ENCODE measurements around the gene HDHD2.
A peak's percentile ranks its signal among the peaks of the same experiment; 100 is the strongest.

The HDHD2 gene

DNA sequence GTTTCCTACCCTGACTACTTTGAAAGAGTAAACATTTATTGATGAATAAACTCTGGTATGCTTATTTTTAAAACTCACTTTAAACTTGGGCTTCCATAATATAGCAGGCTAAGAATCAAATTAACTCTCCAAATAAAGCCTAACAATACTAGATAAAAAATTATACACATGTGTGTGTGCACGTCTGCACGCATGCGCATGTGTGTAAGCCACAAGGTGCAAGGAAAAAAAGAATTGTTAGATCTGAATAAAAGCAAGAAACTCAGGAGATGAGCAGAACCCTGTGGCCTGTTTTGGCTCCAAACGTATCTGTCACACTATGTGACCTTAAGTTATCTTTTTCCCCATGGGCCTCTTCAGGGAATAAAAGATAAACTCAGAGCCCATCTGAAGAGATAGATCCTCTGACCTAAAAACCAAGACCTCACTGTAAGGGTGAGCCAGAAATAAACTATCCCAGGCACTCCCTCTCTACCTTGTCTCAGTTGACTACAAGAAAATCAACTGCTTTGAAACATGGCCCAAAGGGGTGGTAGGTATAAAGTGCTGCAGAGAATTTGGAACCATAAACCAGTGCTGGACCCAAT is 6.3 kb downstream of the HDHD2 start:
- DNase-seq: no peak

DNA sequence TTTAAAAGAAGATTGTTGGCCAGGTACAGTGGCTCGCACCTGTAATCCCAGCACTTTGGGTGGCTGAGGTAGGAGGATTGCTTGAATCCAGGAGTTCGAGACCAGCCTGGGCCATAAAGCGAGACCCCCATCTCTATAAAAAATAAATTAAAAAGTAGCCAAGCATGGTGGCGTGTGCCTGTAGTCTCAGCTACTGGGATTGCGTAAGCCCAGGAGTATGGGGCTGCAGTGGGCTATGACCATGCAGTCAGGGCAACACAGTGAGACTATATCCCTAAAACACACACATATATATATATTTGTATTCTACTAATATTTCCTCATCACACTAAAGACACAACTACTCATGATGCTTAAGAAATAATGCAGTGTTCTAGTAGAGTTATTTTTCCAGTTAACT is 7.1 kb downstream of the HDHD2 start:
- no peak for DNase-seq

DNA sequence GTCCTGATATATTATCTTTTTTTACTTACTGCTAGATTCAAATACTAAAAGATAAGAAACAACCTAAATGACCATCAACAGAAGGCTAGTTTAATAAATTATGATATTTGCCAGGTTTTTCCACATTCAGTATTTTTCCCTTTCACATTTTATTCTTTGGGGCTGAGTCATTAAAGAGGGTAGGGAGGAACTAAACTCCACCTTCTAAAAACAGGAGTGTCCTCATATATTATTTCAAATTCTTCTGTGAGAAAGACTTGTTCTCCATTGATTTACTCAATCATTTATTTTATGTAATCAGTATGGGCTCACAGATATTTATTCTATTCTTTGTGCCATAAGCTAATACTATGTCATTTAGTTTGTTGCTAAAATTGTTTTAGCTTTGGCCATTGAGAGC is 9.0 kb downstream of the HDHD2 start:
- DNase-seq: no peak

DNA sequence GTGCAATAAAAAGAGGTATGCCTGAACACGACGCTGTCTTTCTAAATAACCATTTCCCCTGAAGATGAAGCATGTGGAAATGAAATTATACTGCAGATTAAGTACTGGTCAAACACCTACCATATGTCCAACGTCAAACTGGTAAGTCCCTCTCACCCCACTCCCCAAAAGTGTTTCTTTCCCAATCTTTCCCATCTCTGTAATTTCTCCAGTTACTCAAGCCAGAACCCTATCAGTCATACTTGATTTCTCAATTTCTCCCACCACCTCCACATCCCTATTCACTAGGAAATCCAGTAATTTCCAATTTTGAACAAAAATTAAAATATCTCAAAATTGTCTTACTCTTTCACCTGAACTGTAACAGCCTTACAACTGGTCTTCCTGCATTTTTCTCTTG is 29.2 kb downstream of the HDHD2 start:
- DNase-seq: no peak

DNA sequence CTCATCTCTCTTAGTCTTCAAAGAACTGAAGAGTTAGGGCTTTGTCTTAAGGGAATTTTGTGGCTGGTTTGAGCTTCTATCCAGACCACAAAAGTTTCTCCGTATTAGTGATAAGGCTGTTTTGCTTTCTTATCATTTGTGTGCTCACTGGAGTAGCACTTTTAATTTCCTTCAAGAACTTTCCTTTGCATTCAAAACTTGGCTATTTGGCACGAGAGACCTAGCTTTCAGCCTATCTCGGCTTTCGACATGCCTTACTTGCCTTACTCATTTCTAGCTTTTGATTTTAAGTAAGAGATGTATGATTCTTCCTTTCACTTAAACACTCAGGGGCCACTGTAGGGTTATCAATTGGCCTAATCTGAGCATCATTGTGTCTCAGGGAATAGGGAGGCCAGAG is 29.9 kb downstream of the HDHD2 start:
- DNase-seq: no peak

DNA sequence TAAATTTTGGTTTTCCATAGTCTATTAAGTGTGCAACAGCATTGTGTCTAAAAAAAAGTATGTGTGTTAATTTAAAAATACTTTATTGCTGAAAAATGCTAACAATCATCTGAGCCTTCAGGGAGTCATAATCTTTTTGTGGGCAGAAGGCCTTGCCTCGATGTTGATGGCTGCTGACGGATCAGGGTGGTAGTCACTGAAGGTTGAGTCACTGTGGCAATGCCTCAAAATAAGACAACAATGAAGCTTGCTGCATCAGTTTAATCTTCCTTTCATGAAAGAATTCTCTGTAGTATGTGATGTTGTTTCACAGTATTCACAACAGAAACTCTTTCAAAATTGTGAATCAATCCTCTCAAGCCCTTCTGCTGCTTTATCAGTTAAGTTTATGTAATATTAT is 31.3 kb downstream of the HDHD2 start:
- no peak for DNase-seq

DNA sequence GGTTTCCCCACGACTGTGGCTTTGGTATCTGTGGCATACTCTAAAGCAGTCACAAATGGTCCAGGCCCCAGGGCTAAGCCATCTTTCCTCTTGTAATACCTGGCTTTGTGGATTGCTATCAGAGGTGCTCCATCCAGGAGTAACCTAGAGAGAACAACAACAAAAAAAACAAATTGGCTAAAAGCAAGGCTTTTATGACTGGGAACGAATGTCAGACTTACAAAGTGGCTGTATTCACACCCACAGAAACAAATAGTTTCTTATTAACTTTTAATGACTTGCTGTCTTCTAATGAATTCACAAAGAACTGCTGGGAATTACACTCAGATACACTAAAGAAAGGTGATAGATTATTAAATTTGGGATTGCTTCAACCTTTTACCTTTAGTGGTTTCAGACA is 35.1 kb downstream of the HDHD2 start:
- DNase-seq: no peak

DNA sequence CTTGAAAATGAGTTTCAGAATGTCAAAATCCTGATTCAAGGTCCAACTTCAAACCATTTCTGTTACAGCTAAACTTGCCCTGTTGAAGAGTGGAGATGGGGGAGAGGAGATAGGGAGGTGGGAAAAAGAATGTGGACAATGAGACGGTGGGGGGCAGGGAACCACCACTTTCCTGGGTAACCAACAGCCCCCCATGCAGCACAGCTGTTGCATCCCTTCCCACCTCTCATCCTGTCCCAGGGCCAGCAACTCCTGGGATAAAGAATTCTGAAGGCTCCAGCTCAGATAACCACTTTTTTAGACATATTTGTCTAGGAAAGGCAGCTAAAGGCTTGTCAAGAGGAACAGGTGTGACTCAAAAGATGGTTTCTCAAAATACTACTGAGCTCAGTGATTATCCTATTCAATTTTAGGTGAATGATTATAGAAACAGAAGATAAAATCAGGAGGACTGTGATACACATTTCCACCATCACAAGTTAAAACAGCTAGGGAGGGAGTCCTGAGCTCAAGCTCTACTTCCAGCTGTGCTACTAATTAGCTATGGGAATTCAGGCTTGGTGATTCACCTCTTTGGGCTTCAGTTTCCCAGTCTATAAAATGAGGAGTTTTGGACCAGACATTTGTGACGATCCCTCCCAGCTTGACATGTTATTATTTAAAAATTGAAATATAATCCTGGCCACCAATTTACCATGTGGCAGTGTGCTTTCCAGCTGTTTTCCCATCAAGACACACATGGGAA is 36.3 kb downstream of the HDHD2 start:
- DNase-seq: no peak

DNA sequence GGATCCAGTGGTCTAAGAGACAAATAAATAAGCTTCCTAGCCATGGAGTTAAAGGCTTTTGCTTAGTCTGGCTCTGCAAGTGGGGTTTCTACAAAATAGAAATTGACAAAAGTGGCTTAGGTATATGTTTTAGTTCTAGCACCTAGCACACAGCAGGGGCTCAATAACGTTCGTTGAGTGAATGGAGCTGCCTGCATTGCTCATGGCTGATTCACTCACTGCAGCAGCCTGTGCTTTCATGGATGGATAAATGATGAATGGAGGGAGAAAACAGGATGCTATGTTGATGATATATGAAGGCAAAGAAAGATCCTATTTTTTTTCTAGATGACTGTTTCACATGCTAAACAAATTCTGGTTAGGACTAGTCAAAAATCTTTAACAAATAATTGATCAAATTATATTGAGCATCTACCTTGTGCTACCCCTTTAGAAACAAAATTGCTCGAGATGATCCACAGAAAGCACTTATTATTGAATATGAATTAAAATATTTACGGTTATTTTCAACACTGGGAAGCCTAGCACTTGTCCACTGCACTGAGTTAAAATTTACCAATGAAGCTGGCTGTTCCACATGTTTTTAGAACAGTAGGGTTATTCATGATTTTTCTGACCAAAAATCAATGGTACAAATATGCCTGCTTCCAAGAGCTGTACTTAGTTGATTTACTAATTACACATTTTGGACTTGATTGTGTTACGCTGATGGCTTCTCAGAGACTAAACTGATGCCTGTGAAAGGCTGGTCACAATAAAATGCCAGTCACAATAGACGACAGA is 39.6 kb downstream of the HDHD2 start:
- DNase-seq: no peak

DNA sequence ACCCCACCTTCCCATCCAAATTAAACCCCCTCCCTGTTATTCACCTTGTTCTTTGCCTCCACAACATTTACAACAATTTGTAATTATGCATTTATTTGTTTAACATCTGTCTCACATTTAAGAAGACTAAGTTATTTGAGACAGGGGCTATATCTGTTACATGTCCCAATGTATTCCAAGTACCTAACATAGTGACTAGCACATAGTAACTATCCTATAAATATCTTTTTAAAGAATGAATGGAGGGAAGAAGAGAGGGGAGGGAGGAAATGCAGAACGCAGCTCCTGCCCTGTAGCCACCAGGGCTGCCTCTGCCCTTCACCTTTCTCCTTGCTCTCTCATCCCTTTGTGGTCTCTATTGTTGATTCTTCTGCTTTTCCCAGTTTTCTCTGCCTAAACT is 40.6 kb downstream of the HDHD2 start:
- DNase-seq: no peak

DNA sequence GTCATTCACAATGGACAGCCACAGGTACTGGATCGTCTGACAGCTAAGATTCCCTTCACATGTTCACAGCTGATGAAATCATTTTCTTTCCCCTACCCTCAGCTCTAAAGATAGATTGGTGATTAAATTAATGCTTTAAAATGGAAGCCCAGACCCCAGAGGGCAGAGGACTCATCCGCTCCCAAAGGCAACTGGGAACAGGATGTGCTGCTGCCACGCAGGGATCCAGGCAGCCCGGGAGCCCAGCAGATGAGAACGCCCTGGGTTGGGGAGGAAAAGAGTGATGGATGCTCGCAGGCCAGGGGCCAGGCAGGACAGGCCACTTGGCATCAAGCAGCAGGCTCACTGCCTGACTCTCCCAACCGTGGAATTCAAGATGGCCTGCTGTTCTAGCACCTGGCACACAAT is 41.3 kb downstream of the HDHD2 start:
- DNase-seq: no peak

DNA sequence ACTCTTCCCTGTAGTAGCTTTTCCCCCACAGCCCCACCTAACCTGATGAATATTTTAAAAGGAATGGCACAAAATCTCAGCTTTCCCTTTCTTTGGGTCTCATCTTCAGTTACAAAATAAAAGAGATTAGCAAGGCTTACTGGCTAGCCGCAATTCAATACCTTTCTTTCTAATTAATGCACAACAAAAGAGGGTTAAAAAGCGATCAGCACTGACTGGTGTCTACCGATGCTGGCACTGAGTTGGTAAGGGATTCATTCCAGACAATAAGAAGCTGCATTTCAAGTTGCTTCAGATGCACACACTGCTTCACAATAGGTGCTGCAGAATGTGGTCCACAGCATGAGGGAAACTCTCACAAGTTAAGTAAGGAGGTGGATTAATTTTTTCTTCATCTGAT is 41.9 kb downstream of the HDHD2 start:
- DNase-seq: no peak

DNA sequence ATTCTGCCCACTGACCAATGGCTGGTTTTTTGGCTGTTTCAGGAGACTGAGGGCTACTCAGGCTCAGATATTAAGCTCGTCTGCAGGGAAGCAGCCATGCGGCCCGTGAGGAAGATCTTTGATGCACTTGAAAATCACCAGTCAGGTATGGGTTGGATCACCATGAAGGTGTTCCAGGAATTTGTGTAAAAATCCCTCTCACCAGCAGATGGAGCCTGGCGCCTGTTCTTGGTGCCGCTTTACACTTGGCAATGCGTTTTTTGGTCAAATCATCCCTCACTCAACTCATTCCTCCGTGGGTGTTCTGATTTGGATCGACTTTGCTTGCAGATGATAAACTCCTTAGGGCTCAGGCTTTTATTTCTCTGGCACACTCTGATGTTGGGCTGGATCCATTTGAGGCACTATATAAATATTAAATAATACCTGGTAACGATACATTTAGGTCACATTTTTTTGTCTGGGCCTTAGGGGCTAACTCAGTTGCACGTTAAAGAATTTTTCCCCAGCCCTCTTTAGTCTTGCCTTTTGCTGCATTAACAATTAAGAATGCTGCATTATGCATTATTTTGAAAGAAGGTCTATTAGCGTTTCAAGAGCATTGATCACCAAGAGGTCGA is 50.0 kb downstream of the HDHD2 start:
- DNase-seq: peak; percentile 55

DNA sequence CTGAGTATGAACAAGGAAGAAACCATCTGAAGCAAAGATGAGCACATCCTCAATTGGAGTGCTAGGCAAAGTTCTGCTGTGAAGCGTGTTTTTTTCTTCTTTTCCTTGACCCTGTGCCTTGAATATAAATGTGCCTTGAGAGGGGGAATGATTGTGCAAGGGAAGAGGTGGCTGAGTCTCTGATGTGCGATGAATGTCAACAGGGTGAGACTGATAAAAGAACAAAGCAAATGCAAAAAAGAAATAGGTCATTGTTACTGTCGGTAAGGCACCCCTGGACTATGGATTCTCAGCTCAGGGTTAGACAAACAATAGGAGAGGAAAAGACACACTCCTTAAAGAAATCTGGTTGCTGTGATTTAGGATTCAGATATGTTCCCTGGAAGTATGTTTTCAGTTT is 54.5 kb downstream of the HDHD2 start:
- DNase-seq: no peak

DNA sequence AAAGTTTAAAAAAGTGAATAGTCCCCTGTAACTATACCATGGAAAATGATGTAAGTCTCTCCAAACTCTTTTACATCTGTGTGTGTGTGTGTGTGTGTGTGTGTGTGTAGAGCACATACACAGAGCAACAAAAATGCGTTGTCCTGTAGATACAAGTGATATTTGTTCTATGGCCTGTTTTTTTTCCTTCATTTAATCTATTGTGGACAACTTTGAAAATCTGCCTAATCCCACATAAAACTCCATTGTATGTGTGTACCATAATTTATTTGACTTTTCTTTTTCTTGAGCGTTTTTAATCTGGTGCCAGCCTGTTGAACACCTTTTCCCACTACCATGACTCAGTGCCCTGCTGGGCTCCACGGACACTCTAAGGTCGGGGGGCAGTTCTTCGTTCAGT is 62.6 kb downstream of the HDHD2 start:
- DNase-seq: no peak

DNA sequence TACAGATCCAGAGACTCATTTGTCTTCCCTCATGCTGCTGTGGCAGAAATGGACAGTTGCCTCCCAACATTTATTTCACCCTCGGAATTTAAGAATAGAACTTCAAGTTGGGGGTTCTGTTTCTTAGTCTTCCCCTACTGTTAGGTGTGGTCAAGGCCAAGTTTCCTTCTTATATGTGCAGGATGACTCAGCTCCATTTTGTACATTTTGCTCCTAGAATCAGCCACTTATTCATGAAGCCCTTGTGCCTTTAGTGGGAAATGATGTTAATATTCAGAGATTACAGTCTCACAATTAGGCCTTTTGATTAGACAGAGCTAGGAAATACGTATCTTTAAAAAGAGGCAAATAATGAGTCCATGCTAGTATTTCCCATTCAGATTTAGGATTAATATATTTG is 68.7 kb downstream of the HDHD2 start:
- no peak for DNase-seq

DNA sequence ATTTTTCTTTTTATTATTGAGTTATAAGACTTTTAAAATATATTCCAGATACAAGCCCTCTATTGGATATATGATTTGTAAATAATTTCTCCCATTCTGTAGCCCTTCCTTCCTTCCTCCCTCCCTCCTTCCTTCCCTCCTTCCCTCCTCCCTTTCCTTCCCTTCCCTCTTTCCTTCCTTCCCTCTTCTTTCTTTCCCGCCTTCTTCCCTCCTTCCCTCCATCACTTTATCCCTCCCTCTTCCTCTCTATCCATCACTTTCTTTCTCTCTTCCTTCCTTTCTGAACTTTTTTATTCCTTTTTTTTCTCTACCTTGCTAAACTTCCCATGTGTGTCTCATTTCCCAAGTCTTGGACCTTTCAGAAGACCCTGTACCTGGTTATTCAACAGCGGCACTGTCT is 69.4 kb downstream of the HDHD2 start:
- DNase-seq: no peak

DNA sequence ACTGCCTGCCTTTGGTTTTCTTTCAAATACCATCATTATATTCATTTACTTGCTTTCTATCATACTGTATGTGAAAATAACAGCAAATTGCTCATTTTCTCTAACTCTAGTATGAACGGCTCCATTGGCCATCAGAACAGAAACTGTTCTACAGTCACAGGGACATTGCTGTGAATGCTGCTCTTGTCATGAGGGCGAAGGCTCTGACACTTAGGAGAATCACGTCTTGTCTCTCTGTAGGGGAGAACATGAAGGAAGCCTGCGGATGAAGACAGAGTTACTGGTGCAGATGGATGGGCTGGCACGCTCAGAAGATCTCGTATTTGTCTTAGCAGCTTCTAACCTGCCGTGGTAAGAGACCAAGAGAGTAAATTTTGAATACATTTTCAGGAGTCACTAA is 73.2 kb downstream of the HDHD2 start:
- no peak for DNase-seq

DNA sequence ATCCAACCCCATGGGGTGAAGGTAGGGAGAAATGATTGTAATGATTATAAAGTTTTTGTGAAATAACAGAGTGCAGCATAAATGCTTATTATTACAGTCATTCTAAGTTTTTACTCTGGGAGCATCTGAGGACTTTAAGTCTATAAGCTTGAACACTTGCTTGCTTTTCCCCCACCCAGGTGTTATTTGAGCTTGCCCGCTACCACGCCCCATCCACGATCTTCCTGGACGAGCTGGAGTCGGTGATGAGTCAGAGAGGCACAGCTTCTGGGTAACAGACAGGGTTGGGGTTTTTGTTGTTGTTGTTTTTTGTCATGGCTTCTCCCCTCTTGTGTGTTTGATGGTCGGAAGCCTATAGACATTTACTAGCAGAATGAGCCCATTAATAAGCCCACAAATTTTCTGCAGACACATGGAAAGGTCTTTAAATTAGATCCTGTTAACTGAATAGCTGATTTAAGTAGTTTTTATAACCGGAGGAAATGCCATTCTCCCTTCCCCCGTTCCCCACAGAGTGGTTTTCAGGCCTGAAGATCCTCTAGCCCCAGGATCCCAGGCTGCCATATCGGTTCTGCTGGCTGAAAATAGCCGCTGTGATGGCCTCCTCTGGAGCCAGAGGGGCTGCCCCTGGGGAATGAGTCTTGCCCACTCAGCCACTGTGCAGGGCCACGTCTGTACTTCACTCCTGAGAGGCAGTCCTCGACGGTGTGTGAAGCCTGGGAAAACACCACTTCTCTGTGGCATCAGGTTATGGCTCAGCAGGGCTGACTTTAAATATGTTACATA is 75.0 kb downstream of the HDHD2 start:
- DNase-seq: no peak

DNA sequence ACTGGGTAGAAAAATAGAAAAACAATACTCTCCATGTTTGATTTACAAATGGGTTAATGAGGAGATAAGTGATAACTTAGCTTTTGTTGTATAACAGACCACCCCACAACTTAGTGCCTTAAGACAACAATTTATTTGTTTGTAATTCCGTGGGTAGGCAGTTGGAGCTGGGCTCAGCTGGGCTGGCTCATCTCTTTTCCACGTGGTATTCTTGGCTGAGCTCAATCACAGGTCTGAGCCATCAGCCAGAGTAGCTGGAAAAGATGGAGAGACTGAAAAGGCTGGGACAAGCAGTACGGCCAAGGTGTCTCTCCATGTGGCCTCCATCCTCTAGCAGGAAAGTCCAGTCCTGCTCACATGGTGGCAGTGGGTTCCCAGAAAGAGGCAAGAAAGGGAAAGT is 82.7 kb downstream of the HDHD2 start:
- DNase-seq: no peak

DNA sequence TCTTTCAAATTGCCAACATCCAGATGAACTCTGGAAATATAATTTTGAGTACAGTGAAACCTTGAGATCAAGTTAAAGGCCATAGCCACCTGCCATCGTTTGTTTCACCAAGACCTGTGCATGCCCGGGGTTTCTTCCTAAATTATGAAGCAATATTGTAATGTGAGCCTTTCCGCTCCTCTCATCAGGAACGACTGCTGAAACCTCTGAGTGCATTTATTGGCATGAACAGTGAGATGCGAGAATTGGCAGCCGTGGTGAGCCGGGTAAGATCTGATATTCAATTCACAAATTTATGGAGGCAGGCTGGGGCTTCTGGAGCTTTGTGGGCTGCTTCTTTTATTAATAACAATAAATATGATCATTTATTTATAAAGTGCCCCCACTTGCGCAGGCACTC is 87.2 kb downstream of the HDHD2 start:
- DNase-seq: no peak

DNA sequence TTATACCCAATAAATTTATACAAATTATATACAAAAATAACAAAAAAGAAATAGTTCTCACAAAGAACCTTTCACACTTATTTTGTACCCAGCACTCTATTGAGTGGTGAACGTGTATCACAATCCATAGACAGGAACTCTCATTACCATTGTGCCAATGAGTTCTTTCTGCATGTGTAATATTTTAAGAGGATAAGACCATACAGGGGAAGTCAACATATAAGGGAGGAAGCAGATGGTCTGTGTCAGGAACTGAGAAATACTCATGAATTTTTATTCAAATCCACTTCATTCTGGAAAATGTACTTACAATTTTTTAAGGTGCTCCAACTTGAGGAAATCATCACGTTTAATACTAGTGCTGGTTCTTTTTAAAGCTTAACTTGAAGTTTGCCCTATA is 87.8 kb downstream of the HDHD2 start:
- DNase-seq: no peak
